ENCODE measurements around the gene GPBAR1. TPM values are rescaled to one million over a fixed set of nuclear protein-coding genes. Genes with fewer than 3 reads are reported as not detected.

The GPBAR1 gene
- total and polyA plus RNA-seq, 2 donors (not counting 1 experiment from before 2014, with no cell fraction given): 0.66 to 0.81 TPM

DNA sequence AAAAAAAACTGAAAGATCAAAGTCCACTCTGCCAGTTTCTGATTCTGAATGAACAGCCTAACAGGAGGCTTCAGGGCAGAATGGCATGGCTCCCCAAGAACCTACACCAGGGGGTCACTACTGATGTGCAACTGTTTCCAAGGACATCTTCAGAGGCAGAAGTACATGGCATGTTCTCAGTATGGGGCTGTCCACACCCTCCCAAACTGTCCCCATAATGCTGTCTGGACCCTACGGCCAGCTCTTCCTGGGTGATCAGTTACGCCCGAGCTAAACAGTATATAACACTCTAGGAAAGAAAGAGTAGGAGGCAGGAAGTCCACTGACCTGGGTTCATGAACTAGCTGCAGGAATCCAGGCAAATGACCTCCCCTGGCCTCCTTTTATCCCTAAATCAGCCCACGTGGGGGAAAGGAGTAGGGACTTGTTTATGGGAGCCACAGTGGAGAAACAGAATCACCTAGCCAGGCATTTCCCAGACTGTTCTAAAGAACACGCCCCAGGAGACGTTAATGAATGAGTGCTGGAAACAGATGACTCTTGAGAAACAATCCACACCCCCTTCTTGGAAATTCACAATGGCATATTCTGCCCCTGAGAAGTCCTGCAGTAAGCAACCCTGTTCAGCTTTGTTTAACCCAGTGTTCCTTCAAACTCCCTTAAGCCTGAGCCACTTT is 29.0 kb downstream of the GPBAR1 start:
- Mint-ChIP-seq H3K27me3 (no peaks in the 10 kb centered on the region), H3K27ac (peak overlapping the region; percentile 93), H3K9me3 (ENCODE audit: insufficient read depth) (no peaks in the 10 kb centered on the region), H3K4me1 (peaks cover 83% of the 10 kb centered on the region), H3K4me3 (peak overlapping the region; percentile 89)
- peaks cover 81 to 96% of the 10 kb centered on the region in 2 donors for H3K4me1 ChIP-seq (ENCODE audit: control insufficient read depth in 2 of 2, insufficient read depth in 2 of 2, low read length in 2 of 2)
- no peak for ATAC-seq (ENCODE audit: low read depth)
- ChIA-PET CTCF (interaction anchor here (1.2 to 15.5 kb wide), 5 partner anchors 12 to 78 kb away, joined by 3 to 331 read pairs (median 22); partner anchors contain the start of genes AAMP, CATIP and PNKD), POLR2A (interaction anchor here (0.5 to 3.4 kb wide), 7 partner anchors 14 to 107 kb away, joined by 3 to 32 read pairs (median 6); partner anchors contain the start of genes AAMP, CATIP and PNKD)
- peak overlapping the region; percentile 92 to 98 for H3K27ac ChIP-seq (ENCODE audit: low read length in 2 of 2)
- H4K20me1 ChIP-seq (ENCODE audit: control insufficient read depth, insufficient read depth, low read length, poor library complexity, severe bottlenecking): no peaks in the 10 kb centered on the region
- intact Hi-C loops (cut with micrococcal nuclease): loop anchor here (5.0 kb wide), 1 partner anchor 593 kb away; the partner anchor contains the start of gene WNT10A
- H3K9ac ChIP-seq (ENCODE audit: low read length): peak overlapping the region; percentile 97
- TF ChIP-seq EZH2 (IDR thresholded peaks at IDR 0.05; ENCODE audit: borderline replicate concordance, insufficient read depth, low read depth, low read length, poor library complexity, severe bottlenecking): no peak
- TF ChIP-seq CTCF (IDR thresholded peaks at IDR 0.05): no peak
- peak overlapping the region; percentile 93 for H3K4me2 ChIP-seq (replicated peaks; ENCODE audit: low read depth, low read length, poor library complexity, severe bottlenecking)
- peaks cover 94% of the 10 kb centered on the region for H3K79me2 ChIP-seq (ENCODE audit: control insufficient read depth, insufficient read depth, low read length)
- H2AFZ ChIP-seq (ENCODE audit: insufficient read depth, low read depth, low read length, poor library complexity, severe bottlenecking): no peak overlapping the region
- 85% methylated on average over 4 of the region's 6 CpGs for WGBS (ENCODE audit: insufficient coverage)
- DNase-seq: no peak
- no peaks in the 10 kb centered on the region for H3K27me3 ChIP-seq (replicated peaks in 1 of 4; ENCODE audit: control extremely low read depth in 1 of 4, control insufficient read depth in 3 of 4, insufficient read depth in 4 of 4, low read length in 3 of 4)
- H3K36me3 ChIP-seq (replicated peaks in 1 of 2; ENCODE audit: control extremely low read depth in 1 of 2, control insufficient read depth in 1 of 2, extremely low read depth in 1 of 2, insufficient read depth in 2 of 2, low read length in 1 of 2): peaks cover 0 to 3% of the 10 kb centered on the region in 2 experiments
- no peaks in the 10 kb centered on the region for H3K9me3 ChIP-seq (ENCODE audit: control extremely low read depth in 1 of 3, control insufficient read depth in 2 of 3, insufficient read depth in 1 of 3, low read length in 2 of 3)
- H3K4me3 ChIP-seq (ENCODE audit: control extremely low read depth in 1 of 5, extremely low read depth in 1 of 5, insufficient read depth in 1 of 5, low read depth in 2 of 5, low read length in 4 of 5): peak overlapping the region in 4 of 5 experiments; percentile 50 to 95 (median 76)
